ENCODE results near the gene DLEC1.
"Not testable (repeated sequence)": the region's sequence is repeated elsewhere in the genome, so short reads cannot be mapped to it uniquely, and the experiment has no call there.

Gene DLEC1

GRCh38 chr3:38083871-38084333, 44.9 kb downstream of the DLEC1 start:
- ChIA-PET CTCF (no interaction called here), POLR2A (no interaction called here)
- DNase-seq (ENCODE audit: extremely low spot score), result no peak
- TF ChIP-seq, protein P1, sequence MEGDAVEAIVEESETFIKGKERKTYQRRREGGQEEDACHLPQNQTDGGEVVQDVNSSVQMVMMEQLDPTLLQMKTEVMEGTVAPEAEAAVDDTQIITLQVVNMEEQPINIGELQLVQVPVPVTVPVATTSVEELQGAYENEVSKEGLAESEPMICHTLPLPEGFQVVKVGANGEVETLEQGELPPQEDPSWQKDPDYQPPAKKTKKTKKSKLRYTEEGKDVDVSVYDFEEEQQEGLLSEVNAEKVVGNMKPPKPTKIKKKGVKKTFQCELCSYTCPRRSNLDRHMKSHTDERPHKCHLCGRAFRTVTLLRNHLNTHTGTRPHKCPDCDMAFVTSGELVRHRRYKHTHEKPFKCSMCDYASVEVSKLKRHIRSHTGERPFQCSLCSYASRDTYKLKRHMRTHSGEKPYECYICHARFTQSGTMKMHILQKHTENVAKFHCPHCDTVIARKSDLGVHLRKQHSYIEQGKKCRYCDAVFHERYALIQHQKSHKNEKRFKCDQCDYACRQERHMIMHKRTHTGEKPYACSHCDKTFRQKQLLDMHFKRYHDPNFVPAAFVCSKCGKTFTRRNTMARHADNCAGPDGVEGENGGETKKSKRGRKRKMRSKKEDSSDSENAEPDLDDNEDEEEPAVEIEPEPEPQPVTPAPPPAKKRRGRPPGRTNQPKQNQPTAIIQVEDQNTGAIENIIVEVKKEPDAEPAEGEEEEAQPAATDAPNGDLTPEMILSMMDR (IDR thresholded peaks at IDR 0.05; ENCODE audit: control extremely low read depth, extremely low read depth, low read depth, missing control alignments), result no peak

- CTCF ChIA-PET, result interaction anchor here (1.3 to 1.4 kb wide), 2 partner anchors 33 to 229 kb away, joined by 3 to 4 read pairs; no protein-coding TSS in a partner anchor
- TF ChIP-seq, protein P1 (IDR thresholded peaks at IDR 0.05; ENCODE audit: control extremely low read depth, extremely low read depth, low read depth, missing control alignments), result no peak
- peak; percentile 37 for DNase-seq (ENCODE audit: extremely low spot score)
- POLR2A ChIA-PET, result no interaction called here
Measured at GRCh38 chr3:38084334-38085310, 45.6 kb downstream of the DLEC1 start.

DNA sequence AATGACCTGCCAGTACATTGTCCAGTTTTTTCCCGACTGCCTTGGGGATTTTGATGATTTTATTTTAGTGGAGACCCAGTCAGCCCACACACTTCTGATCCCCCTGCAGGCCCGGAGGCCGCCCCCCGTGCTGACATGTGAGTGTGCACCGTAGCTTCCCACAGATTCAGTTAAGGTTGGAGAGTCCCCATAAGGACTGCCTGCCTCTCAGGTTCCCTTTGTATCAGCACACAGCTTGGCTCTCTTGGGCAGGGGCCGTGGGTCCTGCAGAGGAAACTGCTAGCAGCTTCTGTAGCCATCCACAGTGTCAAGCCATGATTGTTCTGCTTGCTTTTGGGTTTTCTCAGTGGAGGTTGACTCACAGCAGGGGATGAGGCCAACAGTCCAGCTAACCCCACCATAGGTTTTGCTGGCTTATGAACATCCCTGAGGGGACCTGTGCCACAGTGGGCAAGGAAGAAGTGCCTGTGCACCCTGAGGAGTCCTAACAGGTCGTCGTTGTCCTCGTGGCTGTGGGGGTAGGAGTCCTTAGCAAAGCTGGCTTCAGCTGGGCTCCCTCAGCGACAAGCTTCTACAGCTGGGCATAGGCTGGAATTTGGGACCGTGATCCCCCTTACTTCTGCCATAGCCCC, 46.4 kb downstream of the DLEC1 start:
- ChIA-PET CTCF (interaction anchor here (1.3 to 1.4 kb wide), 2 partner anchors 33 to 230 kb away, joined by 3 to 4 read pairs; no protein-coding TSS in a partner anchor), POLR2A (no interaction called here)
- peak; percentile 15 for DNase-seq (ENCODE audit: extremely low spot score)
- TF ChIP-seq, protein P1 (IDR thresholded peaks at IDR 0.05; ENCODE audit: control extremely low read depth, extremely low read depth, low read depth, missing control alignments), result no peak

DNA sequence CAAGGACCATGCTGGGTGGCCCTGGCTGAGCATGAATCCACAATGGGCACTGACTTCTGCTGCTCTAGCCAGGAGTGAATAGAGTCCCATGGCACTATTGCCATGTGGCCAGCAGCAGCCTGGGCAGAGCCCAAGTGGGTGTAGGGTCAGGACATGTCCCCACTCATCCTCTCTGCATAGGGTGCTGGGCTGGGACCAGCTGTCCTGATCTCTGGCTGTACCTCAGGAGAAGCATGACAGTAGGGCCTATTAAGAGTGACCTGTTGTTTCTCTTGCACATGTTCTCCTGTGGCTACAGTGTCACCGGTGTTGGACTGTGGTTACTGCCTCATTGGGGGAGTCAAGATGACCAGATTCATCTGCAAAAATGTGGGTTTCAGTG, 46.9 kb downstream of the DLEC1 start:
- ChIA-PET POLR2A (no interaction called here), CTCF (interaction anchor here (1.3 to 1.4 kb wide), 2 partner anchors 32 to 230 kb away, joined by 3 to 4 read pairs; no protein-coding TSS in a partner anchor)
- TF ChIP-seq, protein P1 (IDR thresholded peaks at IDR 0.05; ENCODE audit: control extremely low read depth, extremely low read depth, low read depth, missing control alignments), result no peak
- no peak for DNase-seq (ENCODE audit: extremely low spot score)

- ChIA-PET CTCF (no interaction called here), POLR2A (no interaction called here)
- no peak for DNase-seq (ENCODE audit: extremely low spot score)
- TF ChIP-seq, protein P1 (IDR thresholded peaks at IDR 0.05; ENCODE audit: control extremely low read depth, extremely low read depth, low read depth, missing control alignments), result no peak
Measured at GRCh38 chr3:38086496-38086895, 47.5 kb downstream of the DLEC1 start.

GRCh38 chr3:38087278-38087677, 48.3 kb downstream of the DLEC1 start:
- DNase-seq (ENCODE audit: extremely low spot score); CTCF ChIA-PET; POLR2A ChIA-PET: not testable (repeated sequence)

Data from GM10248 (cell line).